GM19351 (cell line): Measurements from ENCODE around the gene CDK9.

Experiments used
- ATAC-seq: cut with Tn5 transposase; IDR thresholded peaks from one replicate; pipeline ENCODE4 v1.9.1; 2021; ENCODE audit warnings: mild to moderate bottlenecking, moderate library complexity; ENCODE audit not compliant: unreplicated experiment

The CDK9 gene

GRCh38 chr9:127801955-127802575, 16.2 kb downstream of the CDK9 start:
- no peak for ATAC-seq

- peak; percentile 72 for ATAC-seq
These were observed 17.0 kb downstream of the CDK9 start, which contains the start of gene FPGS for GRCh38 chr9:127802576-127803443. FPGS (plus strand) TSS chr9:127802882; CDS start chr9:127802925, 43 bp downstream.

- ATAC-seq: no peak
These were observed 17.9 kb downstream of the CDK9 start for GRCh38 chr9:127803507-127804352.

GRCh38 chr9:127805620-127806019, 19.8 kb downstream of the CDK9 start:
- ATAC-seq: no peak

GRCh38 chr9:127806871-127807270, 21.0 kb downstream of the CDK9 start:
- no peak for ATAC-seq

- ATAC-seq: no peak
These were observed 22.6 kb downstream of the CDK9 start for GRCh38 chr9:127808347-127809001.

- no peak for ATAC-seq
These were observed 23.2 kb downstream of the CDK9 start for GRCh38 chr9:127809002-127809539.

- no peak for ATAC-seq
These were observed 23.9 kb downstream of the CDK9 start for GRCh38 chr9:127809540-127810377.

GRCh38 chr9:127810378-127811187, 24.7 kb downstream of the CDK9 start:
- ATAC-seq: no peak

GRCh38 chr9:127812011-127812410, 26.2 kb downstream of the CDK9 start:
- no peak for ATAC-seq

- ATAC-seq: no peak
These were observed 27.3 kb downstream of the CDK9 start for GRCh38 chr9:127812936-127813675.

GRCh38 chr9:127813686-127814226, 27.9 kb downstream of the CDK9 start:
- ATAC-seq: no peak

- ATAC-seq: no peak
These were observed 29.0 kb downstream of the CDK9 start for GRCh38 chr9:127814619-127815511.

- ATAC-seq: no peak
These were observed 29.9 kb downstream of the CDK9 start for GRCh38 chr9:127815512-127816361.

- ATAC-seq: no peak
These were observed 30.5 kb downstream of the CDK9 start for GRCh38 chr9:127816362-127816725.

GRCh38 chr9:127816728-127817127, 30.9 kb downstream of the CDK9 start:
- ATAC-seq: no peak
